Measurements from ENCODE around the gene ANKRD34B.
"Not testable (repeated sequence)": the region's sequence is repeated elsewhere in the genome, so short reads cannot be mapped to it uniquely, and the experiment has no call there.

Gene ANKRD34B

GRCh38 chr5:80569961-80570786 lies at the start of gene ANKRD34B:
ANKRD34B (minus strand) TSS chr5:80570280; CDS start chr5:80560019, 10,261 bp downstream.
- DNase-seq, result no peak

- DNase-seq, result no peak
Observed at GRCh38 chr5:80619086-80619485, 49.0 kb upstream of the ANKRD34B start.

GRCh38 chr5:80618438-80618837 lies 48.4 kb upstream of the ANKRD34B start:
- no peak for DNase-seq

- no peak for DNase-seq
Observed at GRCh38 chr5:80615266-80615914, 45.3 kb upstream of the ANKRD34B start.

- DNase-seq, result no peak
Observed at GRCh38 chr5:80609692-80610091, 39.6 kb upstream of the ANKRD34B start.

- DNase-seq, result no peak
Observed at GRCh38 chr5:80608731-80609130, 38.7 kb upstream of the ANKRD34B start.

- DNase-seq, result no peak
Observed at GRCh38 chr5:80607832-80608231, 37.8 kb upstream of the ANKRD34B start.

GRCh38 chr5:80607343-80607742 lies 37.3 kb upstream of the ANKRD34B start:
- DNase-seq, result no peak

- DNase-seq, result no peak
Observed at GRCh38 chr5:80600943-80601693, 31.0 kb upstream of the ANKRD34B start.

GRCh38 chr5:80597500-80597899 lies 27.4 kb upstream of the ANKRD34B start:
- DNase-seq, result no peak

- DNase-seq, result no peak
Observed at GRCh38 chr5:80594810-80595209, 24.7 kb upstream of the ANKRD34B start.

GRCh38 chr5:80592761-80593160 lies 22.7 kb upstream of the ANKRD34B start:
- DNase-seq, result no peak

- DNase-seq, result no peak
Observed at GRCh38 chr5:80592105-80592504, 22.0 kb upstream of the ANKRD34B start.

GRCh38 chr5:80591352-80591751 lies 21.3 kb upstream of the ANKRD34B start:
- DNase-seq, result no peak

- DNase-seq, result no peak
Observed at GRCh38 chr5:80590766-80591165, 20.7 kb upstream of the ANKRD34B start.

GRCh38 chr5:80588858-80589540 lies 18.9 kb upstream of the ANKRD34B start:
- no peak for DNase-seq

GRCh38 chr5:80584770-80585169 lies 14.7 kb upstream of the ANKRD34B start:
- DNase-seq, result no peak

GRCh38 chr5:80580291-80580690 lies 10.2 kb upstream of the ANKRD34B start:
- not testable (repeated sequence) for DNase-seq

GRCh38 chr5:80579050-80579449 lies 9.0 kb upstream of the ANKRD34B start:
- DNase-seq, result no peak

GRCh38 chr5:80577707-80578106 lies 7.6 kb upstream of the ANKRD34B start:
- no peak for DNase-seq

GRCh38 chr5:80576383-80576782 lies 6.3 kb upstream of the ANKRD34B start:
- DNase-seq, result no peak

GRCh38 chr5:80573062-80573461 lies 3.0 kb upstream of the ANKRD34B start:
- no peak for DNase-seq
